ENCODE measurements around the gene COL9A3. TPM values are rescaled to one million over a fixed set of nuclear protein-coding genes. Genes with fewer than 3 reads are reported as not detected.

The COL9A3 gene
- total RNA-seq, 1 experiment from 2014 or later: 41.2 TPM

DNA sequence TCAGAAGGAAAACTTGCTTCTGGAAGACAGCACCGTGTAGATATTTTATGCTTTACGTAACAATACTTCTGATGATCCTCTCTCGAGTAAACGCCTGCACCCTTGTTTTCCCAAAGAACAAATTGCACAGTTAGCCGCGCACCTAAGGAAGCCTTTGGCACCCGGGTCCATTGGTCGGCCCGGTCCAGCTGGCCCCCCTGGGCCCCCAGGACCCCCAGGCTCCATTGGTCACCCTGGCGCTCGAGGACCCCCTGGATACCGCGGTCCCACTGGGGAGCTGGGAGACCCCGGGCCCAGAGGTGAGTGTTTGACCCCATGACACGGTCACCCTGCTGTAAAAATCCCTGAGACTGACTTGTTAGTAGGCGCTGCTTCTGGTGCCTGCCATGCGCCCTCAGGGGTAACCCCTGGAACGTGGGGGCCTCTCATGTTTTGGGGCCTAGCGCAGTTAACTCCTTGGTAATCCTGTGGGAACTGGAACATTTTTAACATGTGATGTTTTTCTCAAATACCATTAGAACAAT is 20.2 kb downstream of the COL9A3 start:
- Histone ChIP-seq H3K4me2 (ENCODE audit: low read depth, low read length, poor library complexity, severe bottlenecking) (no peak overlapping the region), H3K9ac (ENCODE audit: low read length) (no peak overlapping the region), H3K4me1 (ENCODE audit: low read length) (peaks cover 37% of the 10 kb centered on the region), H4K20me1 (ENCODE audit: insufficient read depth, low read depth, low read length) (no peaks in the 10 kb centered on the region), H2AFZ (ENCODE audit: low read length) (no peak overlapping the region), H3K9me2 (replicated peaks; ENCODE audit: insufficient read depth, low read length) (no peaks in the 10 kb centered on the region), H3K4me3 (ENCODE audit: low read length) (no peak overlapping the region), H3K9me3 (ENCODE audit: low read length) (no peaks in the 10 kb centered on the region), H3K27ac (ENCODE audit: low read length) (peak overlapping the region; percentile 71; the same call in 1 of the 2 replicates), H3K79me2 (ENCODE audit: low read length) (no peaks in the 10 kb centered on the region), H3K27me3 (ENCODE audit: low read length) (no peaks in the 10 kb centered on the region), H3K36me3 (ENCODE audit: insufficient read depth, low read length) (no peaks in the 10 kb centered on the region)
- no peak for DNase-seq

- Histone ChIP-seq H3K4me1 (ENCODE audit: low read length) (peaks cover 30% of the 10 kb centered on the region), H3K36me3 (ENCODE audit: insufficient read depth, low read length) (no peaks in the 10 kb centered on the region), H2AFZ (ENCODE audit: low read length) (no peak overlapping the region), H3K27me3 (ENCODE audit: low read length) (no peaks in the 10 kb centered on the region), H3K4me2 (ENCODE audit: low read depth, low read length, poor library complexity, severe bottlenecking) (peak overlapping the region; percentile 45), H3K9me2 (replicated peaks; ENCODE audit: insufficient read depth, low read length) (no peaks in the 10 kb centered on the region), H3K9me3 (ENCODE audit: low read length) (no peaks in the 10 kb centered on the region), H3K79me2 (ENCODE audit: low read length) (no peaks in the 10 kb centered on the region), H3K9ac (ENCODE audit: low read length) (peak overlapping the region; percentile 8; the same call in 1 of the 2 replicates), H3K4me3 (ENCODE audit: low read length) (no peak overlapping the region), H4K20me1 (ENCODE audit: insufficient read depth, low read depth, low read length) (no peaks in the 10 kb centered on the region), H3K27ac (ENCODE audit: low read length) (peak overlapping the region; percentile 71)
- no peak for DNase-seq
Observed at GRCh38 chr20:62837790-62838127, 20.9 kb downstream of the COL9A3 start.

DNA sequence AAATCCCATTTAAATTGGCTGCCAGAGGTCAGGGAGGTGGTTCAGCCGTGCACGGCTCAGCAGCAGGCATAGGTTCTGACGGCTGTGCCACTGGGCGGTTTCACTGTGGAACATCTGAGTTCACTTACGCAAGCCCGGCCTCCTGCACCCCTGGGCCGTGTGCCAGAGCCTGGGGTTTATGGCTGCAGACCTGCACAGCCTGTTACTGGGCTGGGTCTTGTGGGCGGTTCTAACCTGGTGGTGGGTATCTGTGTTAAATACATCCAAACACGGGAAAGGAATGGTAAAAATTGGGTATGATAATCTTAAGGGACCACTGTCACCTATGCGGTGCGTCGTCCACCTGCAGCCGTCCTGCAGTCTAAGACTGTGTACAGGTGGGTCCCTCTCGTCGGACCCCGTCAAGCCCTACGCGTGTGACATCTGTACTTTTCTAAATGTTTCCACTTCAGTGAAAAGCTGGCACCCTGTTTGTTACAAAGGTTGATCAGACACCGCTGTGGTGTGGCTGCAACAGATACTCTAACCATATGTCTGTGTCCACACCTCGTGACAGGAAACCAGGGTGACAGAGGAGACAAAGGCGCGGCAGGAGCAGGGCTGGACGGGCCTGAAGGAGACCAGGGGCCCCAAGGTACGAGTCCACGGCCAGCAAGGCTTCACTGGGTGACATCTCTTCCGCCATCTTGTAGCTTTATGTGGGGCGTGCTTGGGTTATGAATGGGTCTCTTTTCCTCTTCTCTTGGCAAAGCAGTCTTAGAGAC is 21.5 kb downstream of the COL9A3 start:
- Histone ChIP-seq H3K4me2 (ENCODE audit: low read depth, low read length, poor library complexity, severe bottlenecking) (peak overlapping the region; percentile 45), H3K79me2 (ENCODE audit: low read length) (no peaks in the 10 kb centered on the region), H2AFZ (ENCODE audit: low read length) (no peak overlapping the region), H3K9me3 (ENCODE audit: low read length) (no peaks in the 10 kb centered on the region), H3K9ac (ENCODE audit: low read length) (peak overlapping the region; percentile 8; the same call in 1 of the 2 replicates), H4K20me1 (ENCODE audit: insufficient read depth, low read depth, low read length) (no peaks in the 10 kb centered on the region), H3K27ac (ENCODE audit: low read length) (peak overlapping the region; percentile 71), H3K36me3 (ENCODE audit: insufficient read depth, low read length) (no peaks in the 10 kb centered on the region), H3K9me2 (replicated peaks; ENCODE audit: insufficient read depth, low read length) (no peaks in the 10 kb centered on the region), H3K4me1 (ENCODE audit: low read length) (peaks cover 30% of the 10 kb centered on the region), H3K27me3 (ENCODE audit: low read length) (no peaks in the 10 kb centered on the region), H3K4me3 (ENCODE audit: low read length) (no peak overlapping the region)
- DNase-seq: peak; percentile 78

DNA sequence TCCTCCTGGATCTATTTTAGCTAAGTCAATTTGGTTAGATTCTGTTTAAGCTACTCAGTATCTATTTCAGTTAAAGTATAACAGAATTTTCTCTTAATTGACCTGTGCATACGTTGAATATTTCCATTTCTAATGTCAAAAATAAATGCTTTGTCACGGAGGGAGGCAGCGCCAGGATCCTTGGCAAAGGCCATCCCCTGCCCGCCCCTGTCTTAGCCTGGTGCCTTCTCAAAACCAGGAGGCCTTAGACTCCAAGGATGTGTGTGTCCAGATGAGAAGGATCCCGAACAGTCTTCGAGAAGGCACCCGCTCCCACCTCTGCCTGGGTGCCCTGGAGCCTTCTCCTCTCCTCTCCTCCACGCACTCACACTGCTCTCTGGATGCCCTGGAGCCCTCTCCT is 22.4 kb downstream of the COL9A3 start:
- Histone ChIP-seq H2AFZ (ENCODE audit: low read length) (no peak overlapping the region), H3K4me3 (ENCODE audit: low read length) (no peak overlapping the region), H4K20me1 (ENCODE audit: insufficient read depth, low read depth, low read length) (no peaks in the 10 kb centered on the region), H3K9ac (ENCODE audit: low read length) (no peak overlapping the region), H3K36me3 (ENCODE audit: insufficient read depth, low read length) (no peaks in the 10 kb centered on the region), H3K9me3 (ENCODE audit: low read length) (no peaks in the 10 kb centered on the region), H3K9me2 (replicated peaks; ENCODE audit: insufficient read depth, low read length) (no peaks in the 10 kb centered on the region), H3K79me2 (ENCODE audit: low read length) (no peaks in the 10 kb centered on the region), H3K4me2 (ENCODE audit: low read depth, low read length, poor library complexity, severe bottlenecking) (no peak overlapping the region), H3K4me1 (ENCODE audit: low read length) (peaks cover 26% of the 10 kb centered on the region), H3K27ac (ENCODE audit: low read length) (no peak overlapping the region), H3K27me3 (ENCODE audit: low read length) (no peaks in the 10 kb centered on the region)
- no peak for DNase-seq

- Histone ChIP-seq H3K36me3 (ENCODE audit: insufficient read depth, low read length) (no peaks in the 10 kb centered on the region), H3K27ac (ENCODE audit: low read length) (no peak overlapping the region), H3K4me1 (ENCODE audit: low read length) (peaks cover 26% of the 10 kb centered on the region), H3K9me2 (replicated peaks; ENCODE audit: insufficient read depth, low read length) (no peaks in the 10 kb centered on the region), H3K79me2 (ENCODE audit: low read length) (no peaks in the 10 kb centered on the region), H3K27me3 (ENCODE audit: low read length) (no peaks in the 10 kb centered on the region), H4K20me1 (ENCODE audit: insufficient read depth, low read depth, low read length) (no peaks in the 10 kb centered on the region), H3K9ac (ENCODE audit: low read length) (no peak overlapping the region), H3K9me3 (ENCODE audit: low read length) (no peaks in the 10 kb centered on the region), H2AFZ (ENCODE audit: low read length) (no peak overlapping the region), H3K4me2 (ENCODE audit: low read depth, low read length, poor library complexity, severe bottlenecking) (no peak overlapping the region), H3K4me3 (ENCODE audit: low read length) (no peak overlapping the region)
- no peak for DNase-seq
Observed at GRCh38 chr20:62839816-62840215, 23.0 kb downstream of the COL9A3 start.

DNA sequence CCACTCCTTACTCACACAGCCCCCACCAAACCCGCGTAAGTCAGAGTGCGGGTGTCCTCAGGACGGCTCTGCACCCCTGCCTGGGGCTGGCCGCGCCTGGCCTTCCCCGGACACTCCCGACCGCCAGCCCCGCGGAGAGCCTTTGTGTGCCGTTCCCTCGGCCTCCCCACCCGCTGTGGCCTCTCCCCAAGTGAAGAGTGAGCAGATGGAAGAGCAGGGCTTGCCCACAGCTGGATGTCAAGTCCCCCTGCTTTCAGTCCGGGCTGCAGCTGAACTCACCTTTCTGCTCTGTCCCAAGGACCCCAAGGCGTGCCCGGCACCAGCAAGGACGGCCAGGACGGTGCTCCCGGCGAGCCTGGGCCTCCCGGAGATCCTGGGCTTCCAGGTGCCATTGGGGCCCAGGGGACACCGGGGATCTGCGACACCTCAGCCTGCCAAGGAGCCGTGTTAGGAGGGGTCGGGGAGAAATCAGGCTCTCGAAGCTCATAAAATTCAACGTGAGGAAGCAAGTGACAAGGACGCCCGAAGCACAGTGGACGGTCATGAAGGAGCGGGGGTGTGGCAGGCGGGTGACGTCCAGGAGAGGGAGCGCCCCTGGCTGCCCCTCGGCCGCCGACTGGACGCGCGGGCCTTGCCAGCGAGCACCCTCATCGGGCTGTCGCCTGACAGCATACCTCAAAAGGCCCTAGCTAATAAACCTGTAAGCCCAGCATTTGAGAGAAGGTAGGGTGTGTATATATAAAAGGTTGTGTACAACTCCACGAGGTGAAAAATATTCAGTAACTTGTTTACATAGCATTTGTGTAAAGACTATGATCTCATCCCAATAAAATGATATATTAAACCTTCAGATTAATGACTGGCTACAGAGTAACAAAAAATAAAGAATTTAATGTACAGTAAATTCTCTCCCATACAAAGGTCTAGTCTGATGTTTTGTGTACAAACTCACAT is 23.7 kb downstream of the COL9A3 start:
- Histone ChIP-seq H3K9me2 (replicated peaks; ENCODE audit: insufficient read depth, low read length) (no peaks in the 10 kb centered on the region), H3K9me3 (ENCODE audit: low read length) (no peaks in the 10 kb centered on the region), H3K9ac (ENCODE audit: low read length) (no peak overlapping the region), H3K4me2 (ENCODE audit: low read depth, low read length, poor library complexity, severe bottlenecking) (no peak overlapping the region), H2AFZ (ENCODE audit: low read length) (no peak overlapping the region), H3K79me2 (ENCODE audit: low read length) (no peaks in the 10 kb centered on the region), H3K27me3 (ENCODE audit: low read length) (no peaks in the 10 kb centered on the region), H3K36me3 (ENCODE audit: insufficient read depth, low read length) (peaks cover 2% of the 10 kb centered on the region; the same call in 1 of the 2 replicates), H4K20me1 (ENCODE audit: insufficient read depth, low read depth, low read length) (no peaks in the 10 kb centered on the region), H3K4me3 (ENCODE audit: low read length) (no peak overlapping the region), H3K27ac (ENCODE audit: low read length) (peak overlapping the region; percentile 30; the same call in 1 of the 2 replicates), H3K4me1 (ENCODE audit: low read length) (peaks cover 26% of the 10 kb centered on the region)
- DNase-seq: no peak

DNA sequence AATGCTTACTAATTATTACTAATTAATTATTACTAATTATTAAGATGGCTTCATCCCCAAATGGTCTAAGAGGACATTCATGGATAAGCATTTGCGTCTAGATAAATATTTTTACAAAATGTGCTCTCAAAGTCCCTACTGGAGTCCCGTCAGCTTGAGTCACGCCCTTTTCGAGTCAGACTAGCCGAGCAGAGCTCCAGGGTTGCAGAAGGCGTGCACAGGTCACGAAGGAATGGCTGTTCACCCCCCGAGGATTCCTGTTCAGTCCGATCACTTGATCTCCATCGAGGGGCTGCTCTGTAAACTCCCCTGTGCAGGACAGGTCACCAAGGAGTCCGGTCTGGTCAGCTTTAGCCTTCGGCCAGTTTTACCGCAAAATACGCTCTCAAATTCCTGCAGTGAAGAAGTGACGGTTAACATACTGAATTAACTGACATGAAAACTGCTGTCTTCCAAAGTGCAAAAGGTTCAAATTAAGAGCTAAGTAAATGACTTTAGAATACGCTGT is 24.9 kb downstream of the COL9A3 start:
- Histone ChIP-seq H3K27me3 (ENCODE audit: low read length) (no peaks in the 10 kb centered on the region), H3K4me1 (ENCODE audit: low read length) (peaks cover 25% of the 10 kb centered on the region), H4K20me1 (ENCODE audit: insufficient read depth, low read depth, low read length) (no peaks in the 10 kb centered on the region), H2AFZ (ENCODE audit: low read length) (no peak overlapping the region), H3K4me2 (ENCODE audit: low read depth, low read length, poor library complexity, severe bottlenecking) (no peak overlapping the region), H3K4me3 (ENCODE audit: low read length) (no peak overlapping the region), H3K27ac (ENCODE audit: low read length) (no peak overlapping the region), H3K36me3 (ENCODE audit: insufficient read depth, low read length) (peaks cover 11% of the 10 kb centered on the region), H3K9me2 (replicated peaks; ENCODE audit: insufficient read depth, low read length) (no peaks in the 10 kb centered on the region), H3K9me3 (ENCODE audit: low read length) (no peaks in the 10 kb centered on the region), H3K9ac (ENCODE audit: low read length) (no peak overlapping the region), H3K79me2 (ENCODE audit: low read length) (no peaks in the 10 kb centered on the region)
- no peak for DNase-seq

DNA sequence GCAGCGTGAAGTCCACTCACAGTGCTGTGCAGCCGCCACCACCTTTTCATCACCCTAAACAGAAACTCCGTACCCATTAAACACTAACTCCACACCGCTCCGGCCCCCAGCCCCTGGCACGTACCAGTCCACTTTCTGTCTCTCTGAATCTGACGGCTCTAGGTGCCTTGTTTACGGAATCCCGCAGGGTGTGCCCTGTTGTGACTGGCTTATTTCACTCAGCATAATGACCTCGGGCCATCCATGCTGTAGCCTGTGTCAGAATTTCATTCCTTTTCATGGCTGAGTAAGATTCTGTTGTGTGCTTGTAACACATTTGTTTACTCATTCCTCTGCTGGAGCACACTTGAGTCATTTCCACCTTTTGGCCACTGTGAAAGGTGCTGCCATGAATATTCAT is 26.8 kb downstream of the COL9A3 start:
- H3K9ac ChIP-seq (ENCODE audit: low read length): no peak overlapping the region
- peaks cover 11% of the 10 kb centered on the region for H3K36me3 ChIP-seq (ENCODE audit: insufficient read depth, low read length)
- H3K4me1 ChIP-seq (ENCODE audit: low read length): peaks cover 15% of the 10 kb centered on the region
- no peak overlapping the region for H3K4me2 ChIP-seq (ENCODE audit: low read depth, low read length, poor library complexity, severe bottlenecking)
- no peaks in the 10 kb centered on the region for H3K27me3 ChIP-seq (ENCODE audit: low read length)
- no peak for DNase-seq
- no peaks in the 10 kb centered on the region for H3K9me3 ChIP-seq (ENCODE audit: low read length)
- H3K27ac ChIP-seq (ENCODE audit: low read length): no peak overlapping the region
- no peaks in the 10 kb centered on the region for H3K9me2 ChIP-seq (replicated peaks; ENCODE audit: insufficient read depth, low read length)
- H3K79me2 ChIP-seq (ENCODE audit: low read length): no peaks in the 10 kb centered on the region
- H3K4me3 ChIP-seq (ENCODE audit: low read length): no peak overlapping the region
- H4K20me1 ChIP-seq (ENCODE audit: insufficient read depth, low read depth, low read length): no peaks in the 10 kb centered on the region
- no peak overlapping the region for H2AFZ ChIP-seq (ENCODE audit: low read length)
